Tracheal epithelial cell (primary cell): Measurements from ENCODE around the gene GDPGP1. TPM values are rescaled to one million over a fixed set of nuclear protein-coding genes. Genes with fewer than 3 reads are reported as not detected.

Experiments used
- total RNA-seq: library from RNA; depleted of rRNA; stranded (reverse); fragments of >200 nt; gene quantifications from 2 replicates; pipeline ENCODE4 v1.2.1, GENCODE V29; 2014

The GDPGP1 gene, protein sequence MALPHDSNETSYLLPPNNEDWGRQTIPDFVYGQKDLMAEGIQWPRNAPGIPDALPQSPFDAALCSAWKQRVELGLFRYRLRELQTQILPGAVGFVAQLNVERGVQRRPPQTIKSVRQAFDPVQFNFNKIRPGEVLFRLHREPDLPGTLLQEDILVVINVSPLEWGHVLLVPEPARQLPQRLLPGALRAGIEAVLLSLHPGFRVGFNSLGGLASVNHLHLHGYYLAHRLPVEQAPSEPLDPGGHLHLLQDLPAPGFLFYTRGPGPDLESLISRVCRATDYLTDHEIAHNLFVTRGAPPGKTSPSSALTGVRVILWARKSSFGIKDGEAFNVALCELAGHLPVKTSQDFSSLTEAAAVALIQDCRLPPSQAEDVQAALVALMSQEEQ
- 1.1 and 5.1 TPM in 2 replicates for total RNA-seq

DNA sequence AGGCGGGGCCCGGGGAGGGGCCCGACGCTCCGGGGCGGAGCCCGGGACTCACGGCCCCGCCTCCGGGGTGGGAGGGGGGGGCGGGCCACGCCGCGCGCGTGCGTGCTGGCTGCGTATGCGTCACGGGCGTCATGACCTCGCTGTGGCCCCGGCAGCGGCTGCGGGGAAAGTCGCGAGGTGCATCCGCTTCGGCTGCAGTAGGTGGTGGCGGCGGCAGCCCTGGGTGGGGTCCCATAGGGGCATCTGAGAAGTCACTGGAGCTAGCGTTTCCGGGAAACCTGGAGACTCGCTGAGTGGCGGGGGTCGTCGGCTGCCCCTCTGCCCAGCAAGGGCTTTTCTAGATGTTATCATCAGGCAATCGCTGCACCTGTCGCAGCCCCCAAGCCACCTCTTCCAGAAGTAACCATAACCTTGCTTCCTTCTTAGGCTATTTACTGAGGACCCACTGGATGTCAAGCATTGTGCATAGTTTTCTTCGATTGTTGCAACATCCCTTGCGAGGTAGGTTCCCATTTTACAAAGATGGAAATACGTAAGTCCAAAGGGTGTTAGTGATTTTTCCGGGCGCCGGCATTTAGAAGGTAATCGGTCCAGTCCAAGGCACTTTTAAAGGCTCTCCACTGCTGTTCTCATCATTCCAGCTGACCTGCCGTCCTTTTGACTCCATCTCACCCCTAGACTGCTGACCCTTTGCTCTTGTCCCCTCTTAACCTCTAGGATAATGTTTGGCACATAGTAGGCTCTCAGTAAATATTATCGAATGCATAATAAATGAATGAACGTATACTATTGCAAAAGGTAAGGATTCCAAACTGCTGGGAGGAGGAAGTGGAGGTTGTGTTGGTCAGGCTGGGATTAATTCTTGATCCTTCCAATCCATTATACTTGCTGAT, at the start of gene GDPGP1:
Gene GDPGP1, plus strand, starts transcription at position 114 of the 893 bp plus-strand sequence. CDS start 6,700 bp downstream, outside the sequence.

DNA sequence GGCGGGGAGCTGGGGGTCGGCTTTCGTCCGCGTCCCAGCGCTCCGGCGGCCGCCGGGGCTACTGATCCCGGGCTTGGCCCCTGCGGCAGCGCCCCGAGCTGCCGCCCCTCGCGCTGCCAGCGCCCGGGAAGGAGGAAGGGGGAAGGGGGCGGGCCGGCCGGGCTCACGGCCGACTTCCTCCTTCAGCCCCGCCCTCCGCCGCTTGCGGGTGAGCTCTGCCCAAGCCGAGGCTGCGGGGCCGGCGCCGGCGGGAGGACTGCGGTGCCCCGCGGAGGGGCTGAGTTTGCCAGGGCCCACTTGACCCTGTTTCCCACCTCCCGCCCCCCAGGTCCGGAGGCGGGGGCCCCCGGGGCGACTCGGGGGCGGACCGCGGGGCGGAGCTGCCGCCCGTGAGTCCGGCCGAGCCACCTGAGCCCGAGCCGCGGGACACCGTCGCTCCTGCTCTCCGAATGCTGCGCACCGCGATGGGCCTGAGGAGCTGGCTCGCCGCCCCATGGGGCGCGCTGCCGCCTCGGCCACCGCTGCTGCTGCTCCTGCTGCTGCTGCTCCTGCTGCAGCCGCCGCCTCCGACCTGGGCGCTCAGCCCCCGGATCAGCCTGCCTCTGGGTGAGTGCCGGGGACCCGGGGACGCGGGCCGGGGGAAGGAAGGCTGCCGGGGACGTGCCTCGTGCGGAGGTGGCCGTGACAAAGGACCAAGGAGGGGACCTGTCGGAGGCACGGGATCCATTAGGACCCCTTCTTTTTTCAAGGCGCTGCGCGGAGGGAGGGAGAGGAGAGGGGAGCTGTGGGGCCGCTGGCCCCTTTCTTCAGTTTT, 32.7 kb upstream of the GDPGP1 start, which contains the start of gene SEMA4B:
Gene SEMA4B, plus strand, starts transcription at position 201 of the 814 bp plus-strand sequence. Its CDS starts 249 bp downstream, at position 450.

DNA sequence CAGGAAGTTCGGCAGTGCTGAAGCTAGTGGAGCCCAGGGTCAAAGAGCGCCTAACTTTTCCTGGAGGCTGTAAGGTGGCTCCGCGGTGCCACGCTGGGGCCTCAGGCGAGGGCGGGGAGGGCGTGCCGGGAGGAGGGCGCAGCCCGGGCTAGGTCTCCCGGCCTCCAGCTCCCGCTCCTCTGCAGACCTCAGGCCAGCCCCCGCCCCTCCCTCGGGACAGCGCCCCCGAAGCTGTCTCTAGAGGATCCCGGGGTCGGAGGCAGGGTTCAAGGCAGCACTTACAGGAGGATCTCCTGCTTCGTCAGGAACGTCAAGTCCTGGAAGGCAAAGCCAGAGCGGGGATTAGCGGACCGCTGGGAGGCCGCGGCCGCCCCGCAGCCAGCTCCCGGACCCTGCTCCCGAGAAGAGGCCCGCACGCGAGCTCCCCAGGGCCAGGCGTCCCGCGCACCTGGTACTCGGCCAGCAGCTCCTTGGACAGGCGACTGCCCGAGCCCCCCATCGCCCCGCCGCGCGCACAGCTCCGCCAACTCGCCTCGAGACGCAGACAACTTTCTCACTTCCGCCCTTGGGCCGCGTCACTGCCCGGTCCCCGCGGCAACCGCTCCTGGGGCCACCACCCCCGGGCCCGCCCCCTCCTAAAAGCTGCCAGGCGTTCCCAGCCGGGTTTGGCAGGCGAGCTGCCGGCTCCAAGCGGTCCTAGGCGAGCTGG, 468 bp upstream of the GDPGP1 start, which contains the start of gene CIB1:
Gene CIB1, minus strand, starts transcription at position 555 of the 709 bp plus-strand sequence. Its CDS starts 56 bp downstream, at position 499.

DNA sequence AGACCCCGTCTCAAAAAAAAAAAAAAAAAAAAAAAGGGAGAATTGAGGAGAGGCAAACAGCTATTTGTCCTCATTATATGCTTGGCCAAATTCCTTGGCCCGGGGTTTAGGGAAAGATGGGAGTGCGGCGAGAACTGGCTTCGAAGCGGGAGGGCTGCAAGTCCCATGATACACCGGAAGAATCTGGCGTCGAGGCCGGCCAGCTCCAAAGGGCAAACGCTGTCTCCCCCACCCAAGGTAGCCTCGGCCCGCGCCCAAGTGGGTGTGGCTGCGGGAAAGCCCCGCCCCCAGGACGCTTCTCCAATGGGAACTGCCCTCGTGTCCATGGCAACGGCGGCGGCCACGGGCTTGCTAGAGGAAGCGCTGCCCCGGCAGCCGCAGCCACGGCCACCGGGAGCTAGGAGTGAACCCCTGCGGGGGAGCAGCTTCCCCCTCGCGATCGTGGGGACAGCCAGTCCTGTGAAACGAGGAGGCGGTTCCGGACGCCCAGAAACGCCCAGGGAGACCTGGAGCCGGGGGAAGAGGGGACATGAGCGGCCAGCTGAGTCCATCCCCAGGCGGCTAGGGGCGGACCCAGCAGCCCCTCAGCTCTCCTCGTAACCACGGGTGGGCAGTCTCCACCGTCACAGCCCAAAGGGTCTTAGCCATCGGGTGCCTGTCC, 15.3 kb downstream of the GDPGP1 start, which contains the start of gene TTLL13:
Gene TTLL13, plus strand, starts transcription at position 354 of the 661 bp plus-strand sequence. CDS start 1,075 bp downstream, outside the sequence.

DNA sequence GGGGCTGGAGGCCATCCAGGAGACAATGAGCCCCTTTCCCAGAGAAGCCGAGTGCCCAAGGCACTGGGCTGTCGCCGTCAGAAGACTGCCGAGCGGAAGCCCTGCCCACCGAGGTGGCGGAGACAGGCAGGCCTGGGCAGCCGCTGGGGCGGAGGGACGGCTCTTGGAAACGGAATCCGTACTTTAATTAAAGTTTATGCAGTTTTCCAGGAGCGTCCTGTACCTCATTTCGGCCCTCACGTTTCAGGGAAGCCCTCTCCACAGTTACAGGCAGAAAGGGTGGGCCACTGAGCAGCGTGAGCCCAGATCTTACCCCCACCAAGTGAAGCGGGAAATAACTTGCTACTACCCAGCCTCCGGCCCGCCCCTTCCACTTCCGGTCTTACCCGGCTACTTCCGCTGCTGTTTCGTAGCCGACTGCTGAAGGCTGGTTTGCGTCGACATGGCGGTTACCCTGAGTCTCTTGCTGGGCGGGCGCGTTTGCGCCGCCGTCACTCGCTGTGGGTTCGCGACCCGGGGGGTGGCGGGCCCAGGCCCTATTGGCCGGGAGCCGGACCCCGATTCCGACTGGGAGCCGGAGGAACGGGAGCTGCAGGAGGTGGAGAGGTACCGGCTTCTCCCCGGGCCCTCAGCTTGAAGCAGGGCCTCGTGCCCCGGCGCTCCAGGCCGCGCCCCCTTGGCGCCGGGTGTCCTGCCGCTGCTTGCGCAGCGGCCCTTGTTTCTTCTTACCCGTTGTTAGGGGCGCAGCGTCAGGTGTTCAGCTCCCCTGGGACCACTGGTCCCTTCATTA, 31.5 kb downstream of the GDPGP1 start, which contains the start of gene NGRN:
Gene NGRN, plus strand, starts transcription at position 402 of the 790 bp plus-strand sequence. Its CDS starts 41 bp downstream, at position 443.

Other genes with a start within 250 kb of the GDPGP1 start
- gene ZNF710, start 232.9 kb upstream of the GDPGP1 start, total RNA-seq: 9.8 and 22.9 TPM in 2 replicates
- 46.0 and 76.6 TPM in 2 replicates for gene IDH2, start 131.7 kb upstream of the GDPGP1 start, total RNA-seq
- 138 and 191 TPM in 2 replicates for gene SEMA4B, start 32.9 kb upstream of the GDPGP1 start, total RNA-seq
- gene CIB1, start 268 bp upstream of the GDPGP1 start, total RNA-seq: 32.6 and 40.0 TPM in 2 replicates
- gene TTLL13, start 15.3 kb downstream of the GDPGP1 start, total RNA-seq: not detected in 2 replicates
- gene NGRN, start 31.5 kb downstream of the GDPGP1 start, total RNA-seq: 95.4 and 121 TPM in 2 replicates
- gene ZNF774, start 118.1 kb downstream of the GDPGP1 start, total RNA-seq: 3.4 and 3.6 TPM in 2 replicates
- gene IQGAP1, start 154.0 kb downstream of the GDPGP1 start, total RNA-seq: 205 and 209 TPM in 2 replicates